SH-SY5Y (cell line): ENCODE data around the gene PGBD4.

Experiments used
- GATA2 ChIP-seq: IDR thresholded peaks from 2 replicates; pipeline ENCODE4 v1.6.1; 2011; ENCODE audit warnings: mild to moderate bottlenecking, low read depth, low read length
- GATA3 ChIP-seq: IDR thresholded peaks from 2 replicates; pipeline ENCODE4 v1.6.1; 2011; ENCODE audit warnings: low read depth, mild to moderate bottlenecking, low read length, moderate library complexity

- TF ChIP-seq GATA3 = no peak
- no peak for TF ChIP-seq GATA2
These were observed 54.0 kb downstream of the PGBD4 start for GRCh38 chr15:34155859-34156258.
